ENCODE results near the gene FYN.
"Not testable (repeated sequence)": the region's sequence is repeated elsewhere in the genome, so short reads cannot be mapped to it uniquely, and the experiment has no call there.

Gene FYN

DNA sequence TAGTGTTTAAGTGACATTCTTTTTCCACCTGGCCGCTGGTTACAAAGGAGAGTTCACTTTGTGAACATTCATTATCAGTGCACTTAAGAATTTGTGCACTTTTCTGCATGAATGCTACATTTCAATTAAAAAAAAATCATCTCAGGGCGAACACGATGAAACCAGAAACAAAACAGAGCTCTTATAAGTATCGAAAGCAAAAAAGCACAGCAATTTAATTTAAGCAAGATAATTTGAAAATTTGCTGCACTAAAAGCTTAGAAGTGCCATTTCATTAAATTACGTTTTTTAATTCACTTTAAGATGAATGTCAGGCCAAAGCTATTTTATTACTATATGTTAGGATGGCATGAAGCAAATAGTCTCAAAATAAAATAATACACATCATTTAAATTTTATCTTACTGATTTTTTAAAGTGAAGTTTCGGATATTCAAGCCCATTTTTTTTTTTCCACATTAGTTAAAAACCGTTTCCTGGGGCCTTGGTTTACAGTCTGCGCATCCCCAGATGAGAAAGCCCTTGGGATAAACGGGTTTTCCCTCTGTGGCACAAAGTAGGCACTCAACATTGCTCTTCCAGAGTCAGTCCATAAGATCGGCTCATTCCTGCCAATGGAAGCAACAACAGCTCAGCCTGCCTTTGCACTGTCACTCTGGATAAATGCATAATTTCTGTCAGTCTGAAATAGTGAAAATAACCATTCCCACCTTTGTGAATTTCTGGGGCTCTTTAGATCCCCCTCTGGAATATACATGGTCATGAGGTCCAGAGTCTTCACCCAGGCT is 80.1 kb downstream of the FYN start:
- peaks cover 44% of the 10 kb centered on the region for H3K4me1 Mint-ChIP-seq
- H3K27me3 Mint-ChIP-seq (ENCODE audit: low read depth): no peaks in the 10 kb centered on the region
- TF ChIP-seq, protein P1, sequence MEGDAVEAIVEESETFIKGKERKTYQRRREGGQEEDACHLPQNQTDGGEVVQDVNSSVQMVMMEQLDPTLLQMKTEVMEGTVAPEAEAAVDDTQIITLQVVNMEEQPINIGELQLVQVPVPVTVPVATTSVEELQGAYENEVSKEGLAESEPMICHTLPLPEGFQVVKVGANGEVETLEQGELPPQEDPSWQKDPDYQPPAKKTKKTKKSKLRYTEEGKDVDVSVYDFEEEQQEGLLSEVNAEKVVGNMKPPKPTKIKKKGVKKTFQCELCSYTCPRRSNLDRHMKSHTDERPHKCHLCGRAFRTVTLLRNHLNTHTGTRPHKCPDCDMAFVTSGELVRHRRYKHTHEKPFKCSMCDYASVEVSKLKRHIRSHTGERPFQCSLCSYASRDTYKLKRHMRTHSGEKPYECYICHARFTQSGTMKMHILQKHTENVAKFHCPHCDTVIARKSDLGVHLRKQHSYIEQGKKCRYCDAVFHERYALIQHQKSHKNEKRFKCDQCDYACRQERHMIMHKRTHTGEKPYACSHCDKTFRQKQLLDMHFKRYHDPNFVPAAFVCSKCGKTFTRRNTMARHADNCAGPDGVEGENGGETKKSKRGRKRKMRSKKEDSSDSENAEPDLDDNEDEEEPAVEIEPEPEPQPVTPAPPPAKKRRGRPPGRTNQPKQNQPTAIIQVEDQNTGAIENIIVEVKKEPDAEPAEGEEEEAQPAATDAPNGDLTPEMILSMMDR (IDR thresholded peaks at IDR 0.05; ENCODE audit: unreplicated experiment in 3 of 3): no peak
- no peaks in the 10 kb centered on the region for H3K36me3 Mint-ChIP-seq (ENCODE audit: low read depth)
- H3K27ac Mint-ChIP-seq: peak overlapping the region in 1 of 3 experiments; percentile 49
- no peaks in the 10 kb centered on the region for H3K9me3 Mint-ChIP-seq
- H3K4me3 Mint-ChIP-seq: no peak overlapping the region

DNA sequence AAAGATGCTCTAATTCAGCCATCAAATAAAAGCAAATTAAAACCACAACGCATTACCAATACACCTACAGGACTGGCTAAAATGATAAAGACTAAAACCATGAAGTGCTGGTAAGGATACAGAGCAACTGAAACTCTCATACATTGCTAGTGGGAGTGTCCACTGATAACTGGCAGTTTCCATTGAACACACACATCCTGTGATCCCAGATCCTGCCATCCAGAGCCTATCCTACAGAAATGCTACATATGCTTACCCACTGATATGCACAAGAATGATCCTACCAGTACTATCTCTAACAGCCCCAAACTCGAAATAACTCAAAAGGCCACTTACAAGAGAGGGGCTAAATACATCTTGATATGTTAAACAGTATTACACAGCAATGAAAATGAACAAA is 81.0 kb downstream of the FYN start:
- H3K4me1 Mint-ChIP-seq: peaks cover 44% of the 10 kb centered on the region
- no peak overlapping the region for H3K4me3 Mint-ChIP-seq
- peak overlapping the region in 1 of 3 experiments; percentile 30 for H3K27ac Mint-ChIP-seq
- peaks cover 2% of the 10 kb centered on the region for H3K36me3 Mint-ChIP-seq (ENCODE audit: low read depth)
- H3K9me3 Mint-ChIP-seq: no peaks in the 10 kb centered on the region
- TF ChIP-seq, protein P1 (IDR thresholded peaks at IDR 0.05; ENCODE audit: unreplicated experiment in 3 of 3): no peak
- no peaks in the 10 kb centered on the region for H3K27me3 Mint-ChIP-seq (ENCODE audit: low read depth)

DNA sequence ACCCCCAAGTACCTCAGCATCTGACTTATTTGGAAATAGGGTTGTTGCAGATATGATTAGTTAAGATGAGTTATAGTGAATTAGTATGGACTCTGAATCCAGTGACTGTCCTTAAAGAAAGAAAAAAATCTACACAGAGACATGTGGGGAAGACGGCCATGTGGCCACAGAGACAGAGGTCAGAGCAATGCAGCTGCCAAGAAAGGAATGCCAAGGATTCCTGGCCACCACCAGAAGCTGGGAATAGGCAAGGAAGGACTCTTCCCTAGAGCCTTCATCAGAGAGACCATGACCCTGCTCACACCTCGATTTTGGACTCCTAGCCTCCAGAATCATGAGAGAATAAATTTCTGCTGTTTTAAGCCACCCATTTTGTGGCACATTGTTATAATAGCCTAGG is 81.8 kb downstream of the FYN start:
- no peaks in the 10 kb centered on the region for H3K9me3 Mint-ChIP-seq
- peak overlapping the region in 2 of 3 experiments; percentile 26 to 41 for H3K27ac Mint-ChIP-seq
- TF ChIP-seq, protein P1 (IDR thresholded peaks at IDR 0.05; ENCODE audit: unreplicated experiment in 3 of 3): no peak
- H3K4me1 Mint-ChIP-seq: peaks cover 44% of the 10 kb centered on the region
- H3K27me3 Mint-ChIP-seq (ENCODE audit: low read depth): no peaks in the 10 kb centered on the region
- no peak overlapping the region for H3K4me3 Mint-ChIP-seq
- H3K36me3 Mint-ChIP-seq (ENCODE audit: low read depth): peaks cover 3% of the 10 kb centered on the region

DNA sequence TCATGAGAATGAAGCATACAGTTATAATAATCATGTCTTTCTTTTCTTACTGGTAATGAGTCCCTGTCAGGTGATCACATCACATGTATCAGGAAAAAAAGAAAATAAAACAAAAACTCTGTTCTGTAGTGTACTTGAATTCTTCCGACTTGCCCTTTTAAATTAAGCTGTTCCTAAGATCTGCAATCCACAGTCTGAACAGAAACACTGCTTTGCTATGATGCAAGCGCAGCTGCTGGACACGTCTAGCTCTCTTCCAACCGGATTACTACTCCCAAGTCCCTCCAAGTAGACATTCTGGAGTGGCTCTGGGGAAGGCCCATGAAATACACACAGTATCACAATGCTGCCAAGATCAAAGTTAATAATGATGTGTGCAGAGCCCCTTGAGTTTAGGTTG is 83.7 kb downstream of the FYN start:
- no peak overlapping the region for H3K4me3 Mint-ChIP-seq
- H3K27me3 Mint-ChIP-seq (ENCODE audit: low read depth): no peaks in the 10 kb centered on the region
- no peak overlapping the region for H3K27ac Mint-ChIP-seq
- peaks cover 3% of the 10 kb centered on the region for H3K36me3 Mint-ChIP-seq (ENCODE audit: low read depth)
- H3K4me1 Mint-ChIP-seq: peaks cover 42% of the 10 kb centered on the region
- TF ChIP-seq, protein P1 (IDR thresholded peaks at IDR 0.05; ENCODE audit: unreplicated experiment in 3 of 3): no peak
- H3K9me3 Mint-ChIP-seq: no peaks in the 10 kb centered on the region

DNA sequence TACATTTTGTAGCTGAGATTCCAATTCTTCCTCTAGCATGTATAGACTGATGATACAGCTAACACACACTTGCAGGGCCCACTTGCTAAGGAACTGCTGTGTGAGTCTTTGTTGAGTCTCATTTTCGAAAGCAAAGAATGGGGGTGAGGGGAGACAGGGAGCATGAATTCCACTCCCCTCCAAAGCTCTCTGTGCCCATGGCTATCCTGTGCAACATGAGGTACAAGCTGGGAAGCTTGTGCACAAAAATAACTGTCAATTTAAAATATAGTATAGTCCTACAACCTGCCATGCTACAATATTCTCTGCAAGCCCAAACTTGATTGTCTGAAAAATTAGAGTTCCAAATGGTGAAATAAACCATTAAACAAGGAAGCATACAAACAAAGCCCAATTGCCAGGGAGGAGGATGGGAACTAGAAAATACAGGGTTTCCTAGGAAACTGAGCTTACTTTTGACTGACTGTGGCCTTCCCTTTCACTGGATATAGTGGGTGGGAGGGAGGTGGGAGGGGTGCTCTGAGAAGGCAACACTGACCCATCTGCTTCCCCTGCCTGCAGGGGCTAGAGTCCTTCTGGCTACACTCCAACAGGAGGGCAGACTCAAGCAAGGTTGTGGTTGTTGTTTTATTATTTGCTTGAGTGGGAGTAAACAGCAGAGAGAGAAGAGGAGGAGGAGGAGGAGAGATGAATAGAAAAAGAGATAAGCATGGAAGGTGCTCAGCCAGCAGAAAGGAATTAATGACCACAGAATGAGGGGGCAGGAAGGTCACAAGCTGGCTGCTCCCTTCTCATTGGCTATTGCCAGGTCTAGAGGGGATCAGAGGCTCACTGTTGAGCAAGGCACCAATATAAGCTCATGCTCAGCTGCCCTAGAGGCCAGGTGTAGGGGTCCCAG is 84.6 kb downstream of the FYN start:
- TF ChIP-seq, protein P1 (IDR thresholded peaks at IDR 0.05; ENCODE audit: unreplicated experiment in 3 of 3): no peak
- Mint-ChIP-seq H3K4me3 (no peak overlapping the region), H3K27ac (no peak overlapping the region), H3K36me3 (ENCODE audit: low read depth) (peaks cover 7% of the 10 kb centered on the region), H3K9me3 (no peaks in the 10 kb centered on the region), H3K27me3 (ENCODE audit: low read depth) (no peaks in the 10 kb centered on the region), H3K4me1 (peaks cover 46% of the 10 kb centered on the region)

DNA sequence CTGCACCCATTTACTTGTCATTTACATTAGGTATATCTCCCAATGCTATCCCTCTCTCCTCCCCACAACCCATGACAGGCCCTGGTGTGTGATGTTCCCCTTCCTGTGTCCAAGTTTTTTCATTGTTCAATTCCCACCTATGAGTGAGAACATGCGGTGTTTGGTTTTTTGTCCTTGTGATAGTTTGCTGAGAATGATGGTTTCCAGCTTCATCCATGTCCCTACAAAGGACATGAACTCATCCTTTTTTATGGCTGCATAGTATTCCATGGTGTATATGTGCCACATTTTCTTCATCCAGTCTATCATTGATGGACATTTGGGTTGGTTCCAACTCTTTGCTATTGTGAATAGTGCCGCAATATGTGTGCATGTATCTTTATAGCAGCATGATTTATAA is 87.1 kb downstream of the FYN start:
- Mint-ChIP-seq H3K36me3 (ENCODE audit: low read depth) (peaks cover 13% of the 10 kb centered on the region), H3K4me1 (peaks cover 49% of the 10 kb centered on the region)
- H3K9me3 Mint-ChIP-seq; H3K27ac Mint-ChIP-seq; H3K27me3 Mint-ChIP-seq (ENCODE audit: low read depth); H3K4me3 Mint-ChIP-seq: not testable (repeated sequence)

Measured in nephron (organoid).